Suprapubic skin (tissue), 4 donors: ENCODE data around the gene SYNJ2. TPM values are rescaled to one million over a fixed set of nuclear protein-coding genes. Genes with fewer than 3 reads are reported as not detected.

Experiments used
- DNase-seq, 2 donors: peaks; one replicate each; pipeline ENCODE4 v3.0.0-alpha.2; 2019; ENCODE audit warnings: low spot score in 2 of 2
- H3K27ac ChIP-seq: fragments of 200-600 bp; sonication (generic); one replicate; pipeline ENCODE4 v1.5.1; 2019
- H3K27me3 ChIP-seq: fragments of 200-600 bp; sonication (generic); one replicate; pipeline ENCODE4 v1.5.1; 2019
- H3K36me3 ChIP-seq: fragments of 200-600 bp; sonication (generic); one replicate; pipeline ENCODE4 v1.5.1; 2019
- H3K4me1 ChIP-seq: fragments of 200-600 bp; sonication (generic); one replicate; pipeline ENCODE4 v1.5.1; 2019
- H3K4me3 ChIP-seq: fragments of 200-600 bp; sonication (generic); one replicate; pipeline ENCODE4 v1.5.1; 2019; ENCODE audit warnings: mild to moderate bottlenecking
- H3K9me3 ChIP-seq: fragments of 200-600 bp; sonication (generic); one replicate; pipeline ENCODE4 v1.5.1; 2019
- CTCF ChIP-seq, 2 donors: fragments of 200-600 bp in 1 of 2; fragments of 450-650 bp in 1 of 2; sonication (generic) in 1 of 2; IDR thresholded peaks; one replicate each; pipeline ENCODE4 v1.5.1; 2016 to 2019; ENCODE audit warnings: antibody characterized with exemption in 2 of 2, mild to moderate bottlenecking in 1 of 2, moderate library complexity in 1 of 2
- EP300 ChIP-seq: sonication (generic); formaldehyde crosslinking; IDR thresholded peaks from one replicate; pipeline ENCODE4 v1.6.1; 2017; ENCODE audit warnings: antibody characterized with exemption
- POLR2A ChIP-seq, 2 donors: fragments of 450-650 bp; IDR thresholded peaks; one replicate each; pipeline ENCODE4 v1.6.1; 2017; ENCODE audit warnings: antibody characterized with exemption in 2 of 2, mild to moderate bottlenecking in 2 of 2, moderate library complexity in 2 of 2
- POLR2AphosphoS5 ChIP-seq, 3 donors: sonication (generic); formaldehyde crosslinking; IDR thresholded peaks; one replicate each; pipeline ENCODE4 v1.6.1; 2017; ENCODE audit warnings: antibody characterized with exemption in 3 of 3
- WGBS: methylation state at CpG from one replicate; pipeline ENCODE4 v1.1.5; 2018; 5-methylcytosine and 5-hydroxymethylcytosine counted together
- total RNA-seq, 4 donors: library from RNA; depleted of rRNA; stranded (reverse); fragments of >200 nt; gene quantifications; one replicate each; pipeline ENCODE4 v1.1.0, GENCODE V29; 2016

Gene SYNJ2
- total RNA-seq, 4 donors from 2014 or later = 4.3 to 10.7 (median 6.8) TPM

DNA sequence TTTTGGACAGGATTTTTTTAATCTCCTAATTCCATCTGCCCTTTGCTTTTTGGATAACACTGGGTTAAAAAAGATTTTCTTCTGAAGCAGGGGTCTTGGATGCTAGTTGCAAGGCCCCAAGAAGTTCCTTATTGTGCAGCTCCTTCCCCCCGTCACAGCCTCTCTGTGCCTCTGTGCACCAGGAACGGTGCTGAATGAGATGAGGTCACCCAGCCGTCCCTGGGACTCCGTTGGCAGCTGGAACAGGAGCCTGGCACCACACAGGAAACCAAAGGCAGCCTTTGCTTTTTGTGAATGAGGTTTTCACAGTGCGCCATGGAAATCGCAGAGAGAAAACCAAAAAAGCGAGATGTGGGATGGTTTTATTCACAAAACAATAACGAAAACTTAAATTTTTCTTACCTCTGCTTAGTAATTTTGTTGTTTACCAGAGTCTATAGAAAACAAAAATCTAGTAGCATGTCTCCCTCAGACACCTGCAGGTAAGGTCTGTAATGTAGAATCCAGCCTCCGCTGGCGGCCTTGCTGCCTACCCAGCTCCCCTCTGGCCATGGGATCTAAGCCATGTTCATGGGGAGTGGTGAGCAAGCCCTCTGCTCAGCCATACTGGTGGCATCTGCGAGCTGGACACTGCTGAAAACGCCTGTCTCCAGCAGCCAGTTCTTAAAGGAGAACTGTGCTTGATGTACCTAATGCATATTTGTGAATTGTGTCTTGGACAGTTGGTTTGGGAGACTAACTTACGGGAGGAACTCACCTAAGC, 40.4 kb upstream of the SYNJ2 start:
- no peak for TF ChIP-seq EP300
- WGBS = 91% methylated on average over 13 of the region's 13 CpGs
- Histone ChIP-seq H3K27me3 (no peaks in the 10 kb centered on the region), H3K9me3 (no peaks in the 10 kb centered on the region), H3K4me3 (no peak overlapping the region), H3K4me1 (no peaks in the 10 kb centered on the region), H3K36me3 (peaks cover 94% of the 10 kb centered on the region), H3K27ac (no peak overlapping the region)
- no peak for DNase-seq

DNA sequence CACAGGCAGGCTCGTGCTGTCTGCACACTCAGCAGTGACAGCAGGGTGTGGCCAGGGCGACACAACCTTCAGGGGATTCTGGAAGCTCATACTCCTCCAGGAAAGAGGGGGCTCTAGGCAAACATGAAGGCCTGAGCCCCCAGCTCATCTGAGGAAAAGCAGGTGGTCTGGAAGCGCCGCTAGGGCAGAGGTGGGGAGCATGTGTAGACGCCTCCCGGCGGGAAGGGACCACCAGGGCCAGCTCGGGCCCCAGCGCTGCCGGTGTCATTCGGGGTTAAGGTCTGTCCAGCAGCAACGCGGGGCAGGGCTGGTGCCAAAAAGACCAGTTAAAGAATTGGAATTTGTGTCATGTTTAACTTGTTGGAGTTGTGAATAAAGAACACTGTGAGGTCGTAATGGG, 39.3 kb upstream of the SYNJ2 start:
- TF ChIP-seq POLR2AphosphoS5 (IDR thresholded peaks at IDR 0.05) (no peak), POLR2A (IDR thresholded peaks at IDR 0.05) (no peak), CTCF (IDR thresholded peaks at IDR 0.05) (no peak), EP300 (no peak)
- no peak overlapping the region for H3K27ac ChIP-seq
- 97% methylated on average over 12 of the region's 14 CpGs for WGBS
- H3K4me1 ChIP-seq = no peaks in the 10 kb centered on the region
- peaks cover 83% of the 10 kb centered on the region for H3K36me3 ChIP-seq
- H3K27me3 ChIP-seq = no peaks in the 10 kb centered on the region
- H3K4me3 ChIP-seq = no peak overlapping the region
- DNase-seq = no peak
- H3K9me3 ChIP-seq = no peaks in the 10 kb centered on the region

DNA sequence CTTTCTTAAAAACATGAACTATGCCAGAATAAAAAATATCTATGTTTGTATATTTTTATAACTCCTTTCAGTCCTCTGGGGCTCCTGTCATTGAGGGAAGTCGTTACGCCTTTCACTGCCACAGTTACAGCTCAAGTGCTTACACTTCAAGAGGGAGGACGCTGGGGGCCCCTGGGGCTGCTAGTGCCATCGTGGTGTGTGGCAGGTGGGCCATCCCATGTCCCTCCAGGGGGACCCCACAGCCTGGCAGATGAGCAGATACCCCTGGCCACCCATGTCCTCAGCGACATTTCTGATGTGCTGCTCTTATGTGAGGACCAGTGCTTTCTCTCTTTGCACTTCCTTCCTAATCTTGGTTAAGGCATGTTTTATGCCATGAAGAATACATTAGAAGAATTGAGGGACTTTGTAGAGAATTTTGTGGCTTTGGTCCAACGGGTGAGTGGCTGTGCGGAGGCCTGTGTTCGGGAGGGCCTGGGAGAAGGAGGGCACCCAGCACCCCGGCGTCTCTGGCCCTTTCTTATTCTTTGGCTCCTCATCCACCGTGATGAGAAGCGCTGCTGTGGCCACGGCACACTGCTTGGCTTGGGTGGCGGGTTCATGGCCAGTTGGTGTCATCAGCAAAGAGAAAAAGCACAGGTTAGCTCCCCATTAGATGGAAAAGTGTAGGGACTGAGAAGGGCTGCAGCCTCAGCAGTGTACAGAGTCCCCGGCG, 38.3 kb upstream of the SYNJ2 start:
- Histone ChIP-seq H3K4me3 (no peak overlapping the region), H3K4me1 (no peaks in the 10 kb centered on the region), H3K27me3 (no peaks in the 10 kb centered on the region), H3K36me3 (peaks cover 73% of the 10 kb centered on the region), H3K9me3 (no peaks in the 10 kb centered on the region), H3K27ac (no peak overlapping the region)
- no peak for DNase-seq
- WGBS = 95% methylated on average over 16 of the region's 16 CpGs
- TF ChIP-seq EP300 (no peak), POLR2AphosphoS5 (IDR thresholded peaks at IDR 0.05) (no peak), POLR2A (IDR thresholded peaks at IDR 0.05) (no peak), CTCF (IDR thresholded peaks at IDR 0.05) (no peak)

GRCh38 chr6:157943964-157944283, 37.7 kb upstream of the SYNJ2 start:
- Histone ChIP-seq H3K27ac (no peak overlapping the region), H3K27me3 (no peaks in the 10 kb centered on the region), H3K4me3 (no peak overlapping the region), H3K9me3 (no peaks in the 10 kb centered on the region), H3K36me3 (peaks cover 67% of the 10 kb centered on the region), H3K4me1 (no peaks in the 10 kb centered on the region)
- TF ChIP-seq EP300 = no peak
- TF ChIP-seq POLR2AphosphoS5 (IDR thresholded peaks at IDR 0.05) = no peak
- no peak for TF ChIP-seq POLR2A (IDR thresholded peaks at IDR 0.05)
- TF ChIP-seq CTCF (IDR thresholded peaks at IDR 0.05) = no peak
- 95% methylated on average over 15 of the region's 15 CpGs for WGBS
- DNase-seq = no peak

DNA sequence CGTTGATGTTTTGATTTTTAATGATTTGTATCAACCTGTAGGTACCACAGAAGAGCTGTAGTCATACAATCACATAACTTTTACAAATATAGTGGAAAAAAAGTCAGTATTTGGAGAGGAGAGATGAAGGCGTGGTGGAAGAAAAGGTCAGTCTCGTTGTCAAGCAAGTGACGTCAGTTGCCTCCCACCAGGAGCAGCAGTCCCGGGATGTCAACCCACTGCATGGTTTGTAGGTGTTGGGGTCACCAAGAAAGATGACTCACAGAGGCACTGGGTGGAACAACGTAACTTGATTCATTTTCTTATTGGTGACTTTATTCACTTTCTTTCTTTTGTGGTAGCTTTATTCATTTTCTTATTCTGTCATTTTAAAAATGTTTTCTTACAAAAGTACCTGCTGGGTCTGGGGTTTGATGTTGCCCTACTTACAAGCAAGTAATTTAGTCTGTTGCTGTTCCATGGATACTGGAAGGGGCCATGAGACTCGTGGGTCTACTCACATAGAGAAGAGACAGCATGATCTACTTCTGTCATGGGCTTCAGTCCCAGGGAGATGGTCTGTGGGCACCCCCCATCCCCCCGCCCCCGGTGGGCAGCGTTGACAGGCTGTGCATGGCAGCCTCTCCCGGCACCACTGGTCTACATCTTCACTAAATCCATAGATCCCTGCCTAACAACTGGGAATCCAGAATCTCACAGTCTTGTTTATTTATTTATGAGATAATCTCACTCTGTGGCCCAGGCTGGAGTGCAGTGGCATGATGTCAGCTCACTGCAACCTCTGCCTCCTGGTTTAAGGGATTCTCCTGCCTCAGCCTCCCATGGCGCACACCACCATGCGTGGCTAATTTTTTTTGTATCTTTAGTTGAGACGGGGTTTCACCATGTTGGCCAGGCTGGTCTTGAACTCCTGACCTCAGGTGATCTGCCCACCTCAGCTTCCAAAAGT, 36.4 kb upstream of the SYNJ2 start:
- H3K27me3 ChIP-seq = no peaks in the 10 kb centered on the region
- TF ChIP-seq POLR2AphosphoS5 (IDR thresholded peaks at IDR 0.05) (no peak), POLR2A (IDR thresholded peaks at IDR 0.05) (no peak), EP300 (no peak), CTCF (IDR thresholded peaks at IDR 0.05) (no peak)
- no peaks in the 10 kb centered on the region for H3K9me3 ChIP-seq
- H3K36me3 ChIP-seq = peaks cover 54% of the 10 kb centered on the region
- 91% methylated on average over 14 of the region's 14 CpGs for WGBS
- H3K27ac ChIP-seq = no peak overlapping the region
- H3K4me1 ChIP-seq = no peaks in the 10 kb centered on the region
- DNase-seq = no peak
- H3K4me3 ChIP-seq = no peak overlapping the region
